HG02763 (cell line): ENCODE measurements around the gene CHTOP.
"Not testable (repeated sequence)": the region's sequence is repeated elsewhere in the genome, so short reads cannot be mapped to it uniquely, and the experiment has no call there.

ENCODE experiments used
- ATAC-seq: cut with Tn5 transposase; IDR thresholded peaks from one replicate; pipeline ENCODE4 v1.9.1; 2021; ENCODE audit warnings: mild to moderate bottlenecking, moderate library complexity; ENCODE audit not compliant: unreplicated experiment

CHTOP gene

GRCh38 chr1:153658400-153659174, 24.7 kb downstream of the CHTOP start, which contains the start of gene SNAPIN:
Gene SNAPIN (plus strand): TSS chr1:153658703. CDS start chr1:153658744, 41 bp downstream.
- peak; percentile 90 for ATAC-seq

DNA sequence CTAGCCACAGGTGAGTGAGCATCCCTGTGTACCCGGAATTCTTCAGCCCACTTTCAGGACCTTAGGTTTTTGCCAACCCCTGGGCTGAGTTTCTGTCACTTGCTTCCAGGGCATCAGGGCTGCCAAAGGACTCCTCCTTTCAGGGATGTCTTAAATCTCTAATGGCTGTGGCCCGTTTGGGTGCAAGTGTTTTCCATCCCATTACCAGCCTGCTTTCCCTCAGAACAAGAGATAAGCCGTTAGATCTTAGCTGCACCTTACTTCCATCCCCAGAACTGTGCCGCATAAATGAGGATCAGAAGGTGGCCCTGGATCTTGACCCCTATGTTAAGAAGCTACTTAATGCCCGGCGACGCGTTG, 25.3 kb downstream of the CHTOP start:
- no peak for ATAC-seq

GRCh38 chr1:153659656-153660055, 25.8 kb downstream of the CHTOP start:
- no peak for ATAC-seq

- ATAC-seq, result no peak
Observed at GRCh38 chr1:153661111-153661708, 27.3 kb downstream of the CHTOP start.

GRCh38 chr1:153662269-153662668, 28.4 kb downstream of the CHTOP start:
- no peak for ATAC-seq

GRCh38 chr1:153663211-153663610, 29.3 kb downstream of the CHTOP start:
- no peak for ATAC-seq

DNA sequence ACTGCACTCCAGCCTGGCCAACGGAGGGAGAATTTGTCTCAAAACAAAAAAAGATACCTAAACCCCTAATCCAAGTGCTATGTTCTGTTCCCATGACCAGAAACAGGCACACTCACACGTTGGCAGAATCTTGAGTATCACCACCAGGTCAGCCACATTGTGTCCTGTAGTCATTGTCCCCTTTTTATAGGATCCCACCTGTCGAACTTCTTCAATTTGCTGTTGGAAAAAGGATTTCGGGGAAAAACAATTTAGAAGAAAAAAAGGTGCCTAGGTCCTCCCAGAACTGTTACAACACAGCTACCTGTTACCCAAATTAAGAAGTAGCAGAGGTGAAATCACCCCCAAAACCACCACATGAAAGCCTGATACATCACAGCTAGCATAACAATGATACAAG, 33.6 kb downstream of the CHTOP start:
- ATAC-seq, result no peak

GRCh38 chr1:153668672-153669071, 34.8 kb downstream of the CHTOP start:
- not testable (repeated sequence) for ATAC-seq

DNA sequence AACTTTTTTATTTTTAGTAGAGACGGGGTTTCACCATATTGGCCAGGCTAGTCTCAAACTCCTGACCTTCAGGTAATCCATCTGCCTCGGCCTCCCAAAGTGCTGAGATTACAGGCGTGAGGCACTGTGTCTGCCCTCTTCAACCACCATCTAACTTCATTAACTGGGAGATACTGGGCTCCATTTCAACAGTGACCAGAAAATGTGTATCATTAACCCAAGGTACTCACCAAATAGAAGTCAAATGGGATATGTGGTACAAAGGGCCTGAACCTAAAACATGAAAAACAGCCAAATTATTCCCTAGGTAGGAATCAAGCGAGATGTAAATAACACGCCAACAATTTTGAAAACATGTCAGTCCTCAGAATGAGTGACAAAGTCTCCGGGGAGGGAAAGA, 35.7 kb downstream of the CHTOP start:
- ATAC-seq, result no peak

- no peak for ATAC-seq
Observed at GRCh38 chr1:153670257-153670858, 36.5 kb downstream of the CHTOP start.

GRCh38 chr1:153670859-153671627, 37.2 kb downstream of the CHTOP start, which contains the start of gene ILF2:
Gene ILF2 (minus strand): TSS chr1:153670993. CDS start chr1:153670922, 71 bp downstream.
- peak; percentile 93 for ATAC-seq

DNA sequence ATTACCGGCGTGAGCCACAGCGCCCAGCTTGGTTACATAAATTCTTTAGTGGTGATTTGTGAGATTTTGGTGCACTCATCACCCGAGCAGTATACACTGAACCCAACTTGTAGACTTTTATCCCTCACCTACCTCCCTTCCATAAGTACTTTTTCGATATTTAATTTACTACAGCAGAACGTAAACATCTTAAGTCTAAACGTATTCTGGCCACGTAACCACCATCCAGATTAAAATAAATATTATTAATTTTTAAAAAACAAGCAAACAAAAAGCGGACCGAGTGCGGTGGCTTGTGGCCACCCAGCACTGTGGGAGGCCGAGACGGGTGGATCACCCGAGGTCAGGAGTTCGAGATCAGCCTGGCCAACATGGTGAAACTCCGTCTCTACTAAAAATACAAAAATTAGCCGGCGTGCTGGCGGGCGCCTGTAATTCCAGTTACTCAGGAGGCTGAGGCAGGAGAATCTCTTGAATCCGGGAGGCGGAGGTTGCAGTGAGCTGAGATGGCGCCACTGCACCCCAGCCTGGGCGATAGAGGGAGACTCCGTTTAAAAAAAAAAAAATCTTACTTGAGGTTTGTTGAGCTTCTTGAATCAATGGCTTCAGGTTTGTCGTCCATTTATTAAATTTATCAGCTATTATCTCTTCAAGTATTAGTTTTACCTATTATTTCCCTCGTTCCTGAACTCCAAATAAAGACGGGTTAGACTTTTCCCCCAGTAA, 37.9 kb downstream of the CHTOP start:
- peak; percentile 12 for ATAC-seq

GRCh38 chr1:153673511-153673910, 39.6 kb downstream of the CHTOP start:
- ATAC-seq, result no peak

DNA sequence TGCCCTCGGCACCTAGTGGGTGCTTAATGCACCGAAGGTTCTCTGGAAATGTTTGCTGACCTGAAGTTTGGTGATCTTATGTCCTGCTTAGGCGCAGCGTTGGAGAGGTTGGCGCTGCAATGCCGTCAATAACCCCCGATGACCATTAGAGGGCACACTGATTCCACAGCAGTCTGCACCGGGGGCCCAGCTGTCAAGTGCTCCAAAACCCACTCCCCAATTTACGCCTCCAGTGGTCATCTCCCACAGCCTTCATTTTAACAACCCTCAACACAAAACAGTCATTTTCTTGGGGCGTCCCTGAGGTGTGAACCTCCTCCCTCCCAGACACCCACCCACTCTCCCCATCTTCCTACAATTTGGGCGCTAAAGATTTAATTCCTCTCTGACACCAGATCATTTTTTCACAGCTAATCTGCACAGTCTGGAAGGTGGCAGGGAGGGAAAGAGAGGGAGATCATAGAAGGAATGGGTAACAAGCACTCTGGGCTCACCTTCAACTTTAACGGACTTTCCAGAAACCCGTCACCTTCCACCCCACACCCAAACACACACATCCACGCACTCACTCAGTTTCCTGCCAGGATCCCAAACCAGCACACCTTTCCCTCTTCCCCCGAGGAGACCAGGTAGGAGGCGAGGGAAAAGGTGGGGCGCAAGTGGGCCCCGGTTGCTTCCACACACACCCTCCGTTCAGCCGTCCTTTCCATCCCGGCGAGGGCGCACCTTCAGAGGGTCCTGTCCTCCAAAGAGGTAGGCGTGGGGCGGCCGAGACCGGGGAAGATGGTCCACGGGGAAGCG, 44.1 kb downstream of the CHTOP start:
- ATAC-seq, result no peak

DNA sequence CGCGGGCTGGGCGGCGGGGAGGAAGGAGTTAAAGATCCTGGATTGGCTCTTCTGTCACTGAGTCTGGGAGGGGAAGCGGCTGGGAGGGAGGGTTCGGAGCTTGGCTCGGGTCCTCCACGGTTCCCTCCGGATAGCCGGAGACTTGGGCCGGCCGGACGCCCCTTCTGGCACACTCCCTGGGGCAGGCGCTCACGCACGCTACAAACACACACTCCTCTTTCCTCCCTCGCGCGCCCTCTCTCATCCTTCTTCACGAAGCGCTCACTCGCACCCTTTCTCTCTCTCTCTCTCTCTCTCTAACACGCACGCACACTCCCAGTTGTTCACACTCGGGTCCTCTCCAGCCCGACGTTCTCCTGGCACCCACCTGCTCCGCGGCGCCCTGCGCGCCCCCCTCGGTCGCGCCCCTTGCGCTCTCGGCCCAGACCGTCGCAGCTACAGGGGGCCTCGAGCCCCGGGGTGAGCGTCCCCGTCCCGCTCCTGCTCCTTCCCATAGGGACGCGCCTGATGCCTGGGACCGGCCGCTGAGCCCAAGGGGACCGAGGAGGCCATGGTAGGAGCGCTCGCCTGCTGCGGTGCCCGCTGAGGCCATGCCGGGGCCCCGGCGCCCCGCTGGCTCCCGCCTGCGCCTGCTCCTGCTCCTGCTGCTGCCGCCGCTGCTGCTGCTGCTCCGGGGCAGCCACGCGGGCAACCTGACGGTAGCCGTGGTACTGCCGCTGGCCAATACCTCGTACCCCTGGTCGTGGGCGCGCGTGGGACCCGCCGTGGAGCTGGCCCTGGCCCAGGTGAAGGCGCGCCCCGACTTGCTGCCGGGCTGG, 44.9 kb downstream of the CHTOP start, which contains the start of gene NPR1:
Gene NPR1 (plus strand): TSS at position 170 of the 818 bp plus-strand sequence. CDS start 421 bp downstream, at position 591.
- ATAC-seq, result no peak

GRCh38 chr1:153679337-153680119, 45.7 kb downstream of the CHTOP start:
- no peak for ATAC-seq

- no peak for ATAC-seq
Observed at GRCh38 chr1:153680120-153680403, 46.2 kb downstream of the CHTOP start.

- ATAC-seq, result no peak
Observed at GRCh38 chr1:153682730-153683129, 48.9 kb downstream of the CHTOP start.
